Right lobe of liver (tissue), 4 donors: ENCODE results near the gene KIAA1671.

Experiments used
- CTCF ChIP-seq, 4 donors: fragments of 200-600 bp in 3 of 4; fragments of 450-650 bp in 1 of 4; IDR thresholded peaks; one replicate each; pipeline versions ENCODE4 v1.5.1 to v1.8.0; 2016 to 2022; ENCODE audit warnings: antibody characterized with exemption in 4 of 4, mild to moderate bottlenecking in 2 of 4
- POLR2A ChIP-seq: fragments of 450-650 bp; IDR thresholded peaks from one replicate; pipeline ENCODE4 v1.6.1; 2017; ENCODE audit warnings: antibody characterized with exemption, mild to moderate bottlenecking
- donor health status: DM: no; HTN: no; CAD: no.
- donor health status: DM: no; HTN: no; CAD: no.
- donor health status: DM: no; HTN: yes; CAD: no.

- TF ChIP-seq CTCF (IDR thresholded peaks at IDR 0.05) (no peak), POLR2A (no peak)
Measured at GRCh38 chr22:25166266-25167040, 213.9 kb downstream of the KIAA1671 start.
